ENCODE data around the gene STAC.

GRCh38 chr3:36488077-36488789 lies 107.9 kb downstream of the STAC start:
- TF ChIP-seq POLR2A (IDR thresholded peaks at IDR 0.05): no peak
- no peak for TF ChIP-seq CTCF (IDR thresholded peaks at IDR 0.05)
